Activated CD4-positive, alpha-beta T cell treated with anti-CD3 and anti-CD28 coated beads, Interleukin-2, amount 50 U/mL, for 24 hours (primary cell): ENCODE data around the gene FA2H.
"Not testable (repeated sequence)": the region's sequence is repeated elsewhere in the genome, so short reads cannot be mapped to it uniquely, and the experiment has no call there.

Experiments used
- DNase-seq, 2 donors: peaks; one replicate each; pipeline ENCODE4 v3.0.0-alpha.2; 2020; ENCODE audit warnings: low read depth in 1 of 2, low spot score in 1 of 2

Gene FA2H, protein sequence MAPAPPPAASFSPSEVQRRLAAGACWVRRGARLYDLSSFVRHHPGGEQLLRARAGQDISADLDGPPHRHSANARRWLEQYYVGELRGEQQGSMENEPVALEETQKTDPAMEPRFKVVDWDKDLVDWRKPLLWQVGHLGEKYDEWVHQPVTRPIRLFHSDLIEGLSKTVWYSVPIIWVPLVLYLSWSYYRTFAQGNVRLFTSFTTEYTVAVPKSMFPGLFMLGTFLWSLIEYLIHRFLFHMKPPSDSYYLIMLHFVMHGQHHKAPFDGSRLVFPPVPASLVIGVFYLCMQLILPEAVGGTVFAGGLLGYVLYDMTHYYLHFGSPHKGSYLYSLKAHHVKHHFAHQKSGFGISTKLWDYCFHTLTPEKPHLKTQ

GRCh38 chr16:74774223-74775139 lies at the start of gene FA2H:
Gene FA2H (minus strand): TSS chr16:74774820. CDS start chr16:74774755, 65 bp downstream.
- DNase-seq, result peak; percentile 14 to 32

DNA sequence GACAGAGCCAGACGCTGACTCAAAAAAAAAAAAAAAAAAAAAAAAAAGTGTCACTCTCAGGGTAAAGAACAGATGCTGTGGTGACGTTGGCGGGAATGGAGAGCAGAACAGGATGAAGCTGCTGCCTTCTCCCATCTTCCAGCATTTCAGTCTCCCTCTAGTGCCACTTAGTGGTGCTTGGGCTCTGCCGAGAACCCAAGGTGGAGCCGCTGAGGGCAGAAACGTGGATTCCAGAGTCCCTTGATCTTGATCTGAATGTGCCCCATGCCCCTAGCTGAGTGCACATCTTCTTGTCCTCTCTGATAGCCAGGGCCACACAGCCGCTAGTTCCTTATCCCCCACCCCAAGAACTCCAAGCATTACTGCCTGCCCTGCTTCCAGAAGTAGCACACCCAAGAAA lies 43.2 kb upstream of the FA2H start:
- DNase-seq, result no peak

GRCh38 chr16:74813109-74813641 lies 38.6 kb upstream of the FA2H start:
- DNase-seq, result peak; percentile 50 to 57

GRCh38 chr16:74811911-74812310 lies 37.3 kb upstream of the FA2H start:
- DNase-seq, result no peak

- not testable (repeated sequence) for DNase-seq
These were observed 36.6 kb upstream of the FA2H start for GRCh38 chr16:74811216-74811615.

DNA sequence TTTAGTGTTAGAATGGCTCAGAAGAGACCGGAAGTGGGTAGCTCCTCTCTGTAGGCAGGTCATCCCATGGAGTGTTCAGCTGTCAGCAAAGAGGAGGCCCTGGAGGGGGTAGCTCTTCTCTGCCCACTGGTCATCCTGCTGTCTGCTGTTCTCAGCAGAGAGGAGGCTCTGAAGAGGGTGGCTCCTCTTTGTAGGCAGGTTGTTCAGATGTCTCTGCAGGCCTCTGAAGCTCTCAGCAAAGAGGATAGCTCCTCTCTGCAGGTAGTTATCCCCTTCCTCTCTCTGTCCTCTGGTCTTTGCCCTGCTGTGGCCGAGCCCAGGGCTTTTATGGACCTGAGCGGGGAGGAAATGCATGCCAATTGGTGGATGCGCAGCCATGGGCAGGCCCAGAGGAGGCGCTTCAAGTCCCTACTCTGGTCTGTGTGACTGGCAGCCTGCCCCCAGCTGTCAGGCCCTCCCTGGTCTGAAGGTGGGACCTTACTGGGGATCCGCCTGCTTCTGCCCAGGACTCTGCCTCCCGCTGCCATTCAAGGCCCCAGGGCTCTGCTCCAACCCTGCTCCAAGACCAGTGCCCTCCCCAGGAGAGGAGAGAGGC lies 32.5 kb upstream of the FA2H start:
- DNase-seq, result no peak

DNA sequence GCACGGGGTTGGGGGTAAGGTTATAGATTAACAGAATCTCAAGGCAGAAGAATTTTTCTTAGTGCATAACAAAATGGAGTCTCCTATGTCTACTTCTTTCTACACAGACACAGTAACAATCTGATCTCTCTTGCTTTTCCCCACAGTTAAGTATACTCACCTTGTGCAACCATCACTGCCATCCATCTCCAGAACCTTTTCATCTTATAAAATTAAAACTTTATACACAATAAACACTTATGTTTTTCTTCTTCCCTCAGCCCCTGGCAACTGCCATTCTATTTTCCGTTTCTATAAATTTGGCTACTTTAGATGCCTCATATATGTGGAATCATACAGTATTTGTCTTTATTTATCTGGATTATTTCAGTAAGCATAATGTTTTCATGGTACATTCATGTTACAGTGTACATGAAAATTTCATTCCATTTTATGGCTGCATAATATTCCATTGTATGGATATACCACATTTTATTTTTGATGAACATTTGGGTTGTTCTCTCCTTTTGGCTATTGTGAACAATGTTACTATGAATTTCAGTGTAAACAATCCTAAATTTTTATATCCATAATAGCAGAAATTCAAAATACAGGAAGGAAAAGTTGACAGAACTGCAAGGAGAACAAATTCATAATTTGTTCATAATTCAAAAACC lies 25.7 kb upstream of the FA2H start:
- no peak for DNase-seq

- no peak for DNase-seq
These were observed 22.8 kb upstream of the FA2H start for GRCh38 chr16:74797414-74797813.

- no peak for DNase-seq
These were observed 20.5 kb upstream of the FA2H start for GRCh38 chr16:74795104-74795503.

GRCh38 chr16:74794668-74795067 lies 20.0 kb upstream of the FA2H start:
- no peak for DNase-seq

GRCh38 chr16:74793571-74793970 lies 19.0 kb upstream of the FA2H start:
- no peak for DNase-seq

- DNase-seq, result no peak
These were observed 17.6 kb upstream of the FA2H start for GRCh38 chr16:74792225-74792624.

DNA sequence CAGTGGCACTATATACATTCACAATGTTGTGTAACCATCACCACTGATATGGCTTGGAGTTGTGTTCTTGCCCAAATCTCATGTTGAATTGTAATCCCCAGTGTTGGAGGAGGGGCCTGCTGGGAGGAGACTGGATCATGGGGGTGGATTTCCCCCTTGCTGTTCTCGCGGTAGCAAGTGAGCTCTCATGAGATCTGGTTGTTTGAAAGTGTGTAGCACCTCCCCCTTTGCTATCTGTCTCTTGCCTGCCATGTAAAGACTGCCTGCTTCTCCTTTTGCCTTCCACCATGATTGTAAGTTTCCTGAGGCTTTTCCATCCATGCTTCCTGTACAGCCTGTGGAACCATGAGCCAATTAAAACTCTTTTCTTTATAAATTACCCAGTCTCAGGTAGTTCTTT lies 17.1 kb upstream of the FA2H start:
- not testable (repeated sequence) for DNase-seq

DNA sequence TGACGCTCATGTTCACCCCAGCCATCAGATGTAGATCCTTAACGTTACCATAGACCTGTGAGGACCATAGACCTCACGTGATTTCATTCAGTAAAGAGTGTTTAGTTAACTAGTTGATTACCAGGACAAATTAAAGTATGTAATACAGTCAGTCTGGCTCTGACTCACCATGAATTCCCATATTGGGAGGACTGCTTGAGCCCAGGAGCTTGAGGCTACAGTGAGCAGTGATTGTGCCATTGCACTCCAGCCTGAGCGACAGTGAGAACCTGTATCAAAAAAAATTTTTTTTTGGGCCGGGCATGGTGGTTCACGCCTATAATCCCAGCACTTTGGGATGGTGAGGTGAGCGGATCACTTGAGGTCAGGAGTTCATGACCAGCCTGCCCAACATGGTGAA lies 13.5 kb upstream of the FA2H start:
- no peak for DNase-seq

GRCh38 chr16:74785031-74785430 lies 10.4 kb upstream of the FA2H start:
- DNase-seq, result no peak

- no peak for DNase-seq
These were observed 4.0 kb upstream of the FA2H start for GRCh38 chr16:74778646-74779045.

GRCh38 chr16:74776926-74777325 lies 2.3 kb upstream of the FA2H start:
- DNase-seq, result no peak

- DNase-seq, result no peak
These were observed 635 bp upstream of the FA2H start for GRCh38 chr16:74775255-74775654.

- no peak for DNase-seq
These were observed 986 bp downstream of the FA2H start for GRCh38 chr16:74773446-74774222.

GRCh38 chr16:74771656-74772315 lies 2.8 kb downstream of the FA2H start:
- no peak for DNase-seq
